K562 (cell line): Measurements from ENCODE around the gene MERTK.
"Not testable (repeated sequence)": the region's sequence is repeated elsewhere in the genome, so short reads cannot be mapped to it uniquely, and the experiment has no call there.

Experiments used
- ATF1 ChIP-seq, 2 experiments: fragments of 450-650 bp in 1 of 2; IDR thresholded peaks; 2 replicates each; pipeline ENCODE4 v1.6.1; 2016; ENCODE audit warnings: missing compliant biosample characterization in 1 of 2, missing genetic modification characterization in 1 of 2
- SRF ChIP-seq, 2 experiments: fragments of 250-450, 450-650 bp in 1 of 2; sonication (Bioruptor Pico) in 1 of 2; sonication (generic) in 1 of 2; formaldehyde crosslinking; IDR thresholded peaks; 2 replicates each; pipeline versions ENCODE4 v1.5.0 to v1.5.1; 2020 to 2022; ENCODE audit warnings: mild to moderate bottlenecking in 1 of 2, missing genetic modification reagents in 1 of 2

DNA sequence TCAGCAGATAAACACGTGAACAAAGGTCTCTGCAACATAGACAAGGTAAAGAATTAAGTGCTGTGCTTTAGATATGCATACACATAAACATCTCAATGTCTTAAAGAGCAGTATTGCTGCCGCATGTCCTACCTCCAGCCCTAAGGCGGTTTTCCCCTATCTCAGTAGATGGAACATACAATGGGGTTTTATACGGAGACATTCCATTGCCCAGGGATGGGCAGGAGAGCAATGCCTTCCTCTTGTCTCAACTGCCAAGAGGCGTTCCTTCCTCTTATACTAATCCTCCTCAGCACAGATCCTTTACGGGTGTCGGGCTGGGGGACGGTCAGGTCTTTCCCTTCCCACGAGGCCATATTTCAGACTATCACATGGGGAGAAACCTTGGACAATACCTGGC lies 64.7 kb downstream of the MERTK start:
- not testable (repeated sequence) for TF ChIP-seq ATF1 (CRISPR knock-in tag; IDR thresholded peaks at IDR 0.05); ATF1 (tag; IDR thresholded peaks at IDR 0.05); SRF (CRISPR knock-in tag; IDR thresholded peaks at IDR 0.05)
